GM12878 (cell line): ENCODE data around the gene TFF2. TPM values are rescaled to one million over a fixed set of nuclear protein-coding genes. Genes with fewer than 3 reads are reported as not detected.

Source experiments
- ATAC-seq: fragments of 200-7000 bp; cut with Tn5 transposase; 3 replicates; pipeline ENCODE4 v1.9.1; 2020; ENCODE audit warnings: mild to moderate bottlenecking, moderate library complexity
- BruUV-seq: library from RNA; stranded (reverse); fragments of 400-500 nt; replicated peaks from 2 replicates; lab custom pipeline; 2021; lab: Mats Ljungman, UMichigan
- CTCF ChIA-PET: fragments of 300-600 bp; sonication (Branson Sonifier 250); formaldehyde crosslinking; extraction: SDS; loops from one replicate; lab custom pipeline; 2021; ENCODE audit warnings: inconsistent platforms; lab: Yijun Ruan, JAX
- POLR2A ChIA-PET: fragments of 350-600 bp; formaldehyde crosslinking; extraction: SDS; loops from one replicate; lab custom pipeline; 2021; ENCODE audit warnings: inconsistent platforms; lab: Charles Lee
- RAD21 ChIA-PET: fragments of 300-600 bp; sonication (Branson Sonifier 250); formaldehyde crosslinking; loops from one replicate; lab custom pipeline; 2023; ENCODE audit warnings: antibody characterized with exemption; ENCODE audit not compliant: unreplicated experiment; lab: Charles Lee
- SMC1A ChIA-PET: fragments of 300-600 bp; sonication (Branson Sonifier 250); formaldehyde crosslinking; loops from one replicate; lab custom pipeline; 2023; ENCODE audit not compliant: unreplicated experiment, uncharacterized antibody; lab: Charles Lee
- DNase-seq: peaks from one replicate; pipeline ENCODE4 v3.0.0-alpha.2; 2011; ENCODE audit warnings: low read depth, low spot score
- FAIRE-seq: peaks from 3 replicates; lab custom pipeline; 2011; peaks lifted over from hg19 to GRCh38; lab: Jason Lieb, UNC
- H2AFZ ChIP-seq: 2 replicates; pipeline ENCODE4 v1.6.0; 2011; ENCODE audit warnings: low read depth, low read length, control low read depth; ENCODE audit not compliant: control insufficient read depth
- H3K27ac ChIP-seq: 2 replicates; pipeline ENCODE4 v1.5.1; 2011; ENCODE audit warnings: control low read depth; ENCODE audit not compliant: control insufficient read depth, insufficient read depth
- H3K27me3 ChIP-seq, 2 experiments: replicated peaks in 1 of 2; 2 replicates each; pipeline versions ENCODE4 v1.6.0 to v1.6.1; 2011; ENCODE audit warnings: low read length in 1 of 2; ENCODE audit not compliant: control insufficient read depth in 2 of 2, insufficient read depth in 2 of 2
- H3K36me3 ChIP-seq, 2 experiments: 2 replicates each; pipeline ENCODE4 v1.5.1; 2011; ENCODE audit warnings: low read length in 1 of 2; ENCODE audit not compliant: control insufficient read depth in 2 of 2, insufficient read depth in 2 of 2
- H3K4me1 ChIP-seq: 2 replicates; pipeline ENCODE4 v1.6.1; 2011; ENCODE audit warnings: mild to moderate bottlenecking, low read length, moderate library complexity, mixed read lengths; ENCODE audit not compliant: control insufficient read depth, insufficient read depth
- H3K4me2 ChIP-seq: 2 replicates; pipeline ENCODE4 v1.6.0; 2011; ENCODE audit warnings: control low read depth; ENCODE audit not compliant: control insufficient read depth, insufficient read depth
- H3K4me3 ChIP-seq: fragments of 200-600 bp; sonication (generic); 2 replicates; pipeline ENCODE4 v1.5.1; 2016
- H3K79me2 ChIP-seq: 2 replicates; pipeline ENCODE4 v1.6.0; 2011; ENCODE audit warnings: low read length; ENCODE audit not compliant: control insufficient read depth, insufficient read depth
- H3K9ac ChIP-seq: 2 replicates; pipeline ENCODE4 v1.8.0; 2011; ENCODE audit warnings: low read length, control low read depth, mixed read lengths; ENCODE audit not compliant: control insufficient read depth, insufficient read depth
- H3K9me3 ChIP-seq: replicated peaks from 3 replicates; pipeline ENCODE4 v1.5.1; 2011; ENCODE audit warnings: mild to moderate bottlenecking, low read length; ENCODE audit not compliant: control insufficient read depth, insufficient read depth
- H4K20me1 ChIP-seq: 2 replicates; pipeline ENCODE4 v1.6.0; 2011; ENCODE audit not compliant: control insufficient read depth, insufficient read depth
- BACH1 ChIP-seq: fragments of 450-650 bp; IDR thresholded peaks from 2 replicates; pipeline ENCODE4 v1.6.1; 2017; ENCODE audit warnings: mild to moderate bottlenecking, borderline replicate concordance
- JUNB ChIP-seq: IDR thresholded peaks from 2 replicates; pipeline ENCODE4 v1.6.1; 2016; ENCODE audit warnings: antibody characterized with exemption, mild to moderate bottlenecking
- MEF2B ChIP-seq: fragments of 450-650 bp; IDR thresholded peaks from 2 replicates; pipeline ENCODE4 v1.6.1; 2018; ENCODE audit warnings: mild to moderate bottlenecking, moderate library complexity; ENCODE audit not compliant: partially characterized antibody, poor library complexity, severe bottlenecking
- MYC ChIP-seq: IDR thresholded peaks from 2 replicates; pipeline ENCODE4 v1.6.1; 2011; ENCODE audit warnings: mild to moderate bottlenecking, low read length, moderate library complexity, inconsistent platforms; ENCODE audit not compliant: insufficient read depth, insufficient replicate concordance, insufficient read length, severe bottlenecking
- NFYB ChIP-seq: IDR thresholded peaks from 2 replicates; pipeline ENCODE4 v1.6.1; 2011; ENCODE audit warnings: low read depth, mild to moderate bottlenecking, low read length, improper control_type of control experiment, moderate library complexity; ENCODE audit not compliant: insufficient read depth
- PAX8 ChIP-seq: fragments of 450-650 bp; IDR thresholded peaks from 2 replicates; pipeline ENCODE4 v1.6.1; 2017; ENCODE audit warnings: mild to moderate bottlenecking, moderate library complexity
- RAD51 ChIP-seq: fragments of 450-650 bp; IDR thresholded peaks from 2 replicates; pipeline ENCODE4 v1.6.1; 2016; ENCODE audit warnings: moderate library complexity, mild to moderate bottlenecking, inconsistent platforms
- RCOR1 ChIP-seq: conservative IDR thresholded peaks from 2 replicates; pipeline ENCODE4 v1.6.1; 2012; ENCODE audit warnings: low read depth, low read length, improper control_type of control experiment
- ZZZ3 ChIP-seq: IDR thresholded peaks from 2 replicates; pipeline ENCODE4 v1.6.1; 2011; ENCODE audit warnings: low read depth; ENCODE audit not compliant: control insufficient read depth, insufficient read length
- WGBS: methylation state at CpG from one replicate; pipeline ENCODE4 v1.1.6; 2016; ENCODE audit warnings: low lambda C conversion rate; ENCODE audit not compliant: insufficient replicate concordance, insufficient coverage; ENCODE audit errors: missing lambda C conversion rate; 5-methylcytosine and 5-hydroxymethylcytosine counted together
- in situ Hi-C: fragments of 300-500 bp; cut with MboI; formaldehyde crosslinking; loops from 9 replicates; pipeline ENCODE4 v1.14.3; 2018; ENCODE audit warnings: mixed read lengths
- intact Hi-C: fragments of 100-400 bp; cut with micrococcal nuclease; formaldehyde crosslinking; loops from one replicate; pipeline ENCODE4 v1.14.2; 2022; ENCODE audit not compliant: unreplicated experiment
- polyA plus RNA-seq, 11 experiments: library from polyadenylated mRNA; depleted of rRNA in 4 of 11; unstranded in 6 of 11; stranded (reverse) in 5 of 11; fragments of >200 nt; fragmentation: Nextera tagmentation in 4 of 11; fragmentation: Illumina TruSeq in 1 of 11; extraction: Ambion mirVana in 4 of 11; extraction: Trizol in 1 of 11; gene quantifications; 1 replicate in 1 of 11; 2 replicates in 10 of 11; pipeline versions ENCODE4 v1.2.1 to v1.2.3, GENCODE V29; 2011 to 2016; ENCODE audit warnings: inconsistent platforms in 2 of 11, missing spikeins in 2 of 11, low read depth in 1 of 11
- total RNA-seq, 4 experiments: library from RNA; depleted of rRNA in 3 of 4; stranded (reverse); fragments of >200 nt in 3 of 4; fragmentation: Illumina TruSeq in 1 of 4; extraction: Trizol in 1 of 4; gene quantifications; 2 replicates each; pipeline versions ENCODE4 v1.2.1 to v1.2.3, GENCODE V29; 2013 to 2021
- TF ChIP-seq, protein P1 (sequence below): fragments of 450-650 bp; IDR thresholded peaks from 2 replicates; pipeline ENCODE4 v1.6.1; 2016; ENCODE audit warnings: mild to moderate bottlenecking
- TF ChIP-seq, protein P2 (sequence below): fragments of 450-650 bp; IDR thresholded peaks from 2 replicates; pipeline ENCODE4 v1.6.1; 2017; ENCODE audit warnings: mild to moderate bottlenecking
- TF ChIP-seq, protein P3 (sequence below): fragments of 450-650 bp; conservative IDR thresholded peaks from 2 replicates; pipeline ENCODE4 v1.6.1; 2017; ENCODE audit warnings: mild to moderate bottlenecking, moderate library complexity
- TF ChIP-seq, protein P4 (sequence below): fragments of 450-650 bp; IDR thresholded peaks from 2 replicates; pipeline ENCODE4 v1.6.1; 2017; ENCODE audit warnings: borderline replicate concordance

TFF2 gene
- total and polyA plus RNA-seq, 10 of the 15 experiments (the other 5 are each of a cell fraction or from before 2014, with no cell fraction given): 0.56 TPM; not detected in 9

DNA sequence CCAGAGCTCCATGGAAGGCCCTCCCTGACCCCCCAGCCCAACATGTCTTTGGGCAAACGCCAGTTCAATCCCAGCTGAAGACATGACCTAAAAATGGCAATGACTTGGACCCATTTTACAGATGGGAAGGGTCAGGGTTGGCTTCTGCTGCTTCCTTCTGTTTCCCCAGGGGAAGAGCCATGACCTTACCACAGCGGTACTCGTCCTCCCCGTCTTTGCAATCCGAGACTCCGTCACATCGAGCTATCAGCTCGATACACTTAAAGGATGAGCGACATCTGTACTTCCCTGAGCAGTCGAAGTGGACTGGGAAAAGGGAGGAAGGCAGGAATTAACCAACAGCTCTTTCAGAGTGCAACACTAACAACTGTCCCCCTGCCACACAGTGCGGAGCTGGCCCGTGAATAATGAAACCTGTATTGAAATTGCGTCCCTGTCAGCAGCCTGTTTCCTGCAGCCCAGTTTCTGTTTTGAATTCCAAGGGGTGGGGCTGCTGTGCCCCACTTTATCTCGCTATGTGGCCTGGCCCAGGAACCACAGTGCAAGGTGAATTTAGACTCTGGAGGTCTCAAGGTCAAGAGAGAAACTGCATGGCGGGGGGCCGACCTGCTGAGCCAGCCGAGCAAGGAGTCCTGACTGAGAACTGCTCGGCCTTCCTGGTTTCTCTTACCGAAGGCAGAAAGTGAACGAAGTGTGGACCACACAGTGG lies 38.1 kb upstream of the TFF2 start (continued):
- TF ChIP-seq, protein P1, sequence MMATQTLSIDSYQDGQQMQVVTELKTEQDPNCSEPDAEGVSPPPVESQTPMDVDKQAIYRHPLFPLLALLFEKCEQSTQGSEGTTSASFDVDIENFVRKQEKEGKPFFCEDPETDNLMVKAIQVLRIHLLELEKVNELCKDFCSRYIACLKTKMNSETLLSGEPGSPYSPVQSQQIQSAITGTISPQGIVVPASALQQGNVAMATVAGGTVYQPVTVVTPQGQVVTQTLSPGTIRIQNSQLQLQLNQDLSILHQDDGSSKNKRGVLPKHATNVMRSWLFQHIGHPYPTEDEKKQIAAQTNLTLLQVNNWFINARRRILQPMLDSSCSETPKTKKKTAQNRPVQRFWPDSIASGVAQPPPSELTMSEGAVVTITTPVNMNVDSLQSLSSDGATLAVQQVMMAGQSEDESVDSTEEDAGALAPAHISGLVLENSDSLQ: no peak
- TF ChIP-seq RAD51: no peak
- TF ChIP-seq, all 136 proteins: peak for 5

DNA sequence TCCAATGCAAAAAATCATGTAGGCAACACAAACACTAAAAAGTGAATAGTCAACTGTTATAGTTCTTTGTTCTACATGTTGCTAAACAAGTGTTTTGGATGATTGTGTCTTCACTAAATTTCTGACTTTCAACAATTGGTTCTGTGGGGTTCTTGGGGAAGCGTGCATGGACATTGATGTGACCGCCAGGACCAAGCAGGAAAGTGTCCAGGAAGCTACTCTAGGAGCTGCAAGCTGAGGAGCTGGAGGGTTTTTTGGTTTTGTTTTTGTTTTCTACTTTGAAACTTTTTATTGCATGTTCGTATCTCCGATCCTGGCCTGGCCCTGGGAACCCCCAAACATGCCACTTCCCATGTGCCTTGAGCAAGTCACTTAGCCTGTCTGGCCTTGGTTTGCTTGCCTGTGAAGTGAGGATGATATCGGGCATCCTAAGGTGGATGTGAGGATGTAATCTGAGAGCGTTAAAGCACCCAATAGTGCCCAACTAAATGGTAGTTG lies 37.1 kb upstream of the TFF2 start:
- POLR2A ChIA-PET: interaction anchor here (0.6 to 1.4 kb wide), 4 partner anchors 15 to 34 kb away, joined by 3 to 4 read pairs (median 4); no protein-coding TSS in a partner anchor
- BruUV-seq: no TSS peak
- intact Hi-C loops (no loop called here), in situ Hi-C loops (no loop called here)
- ATAC-seq (no peak), FAIRE-seq (no peak), DNase-seq (no peak)
- Histone ChIP-seq H3K9ac (no peak overlapping the region), H3K79me2 (peaks cover 8% of the 10 kb centered on the region), H3K36me3 (no peaks in the 10 kb centered on the region), H3K27me3 (no peaks in the 10 kb centered on the region), H3K4me1 (peaks cover 57% of the 10 kb centered on the region), H3K4me2 (no peak overlapping the region), H4K20me1 (no peaks in the 10 kb centered on the region), H3K9me3 (peaks cover under 1% of the 10 kb centered on the region; the same call in 1 of the 3 replicates), H3K27ac (peak overlapping the region; percentile 38; the same call in 1 of the 2 replicates), H2AFZ (no peak overlapping the region), H3K4me3 (no peak overlapping the region)
- SMC1A ChIA-PET: interaction anchor here (0.6 to 1.3 kb wide), 6 partner anchors 10 to 139 kb away, joined by 3 to 9 read pairs (median 3); no protein-coding TSS in a partner anchor
- TF ChIP-seq, protein P2, sequence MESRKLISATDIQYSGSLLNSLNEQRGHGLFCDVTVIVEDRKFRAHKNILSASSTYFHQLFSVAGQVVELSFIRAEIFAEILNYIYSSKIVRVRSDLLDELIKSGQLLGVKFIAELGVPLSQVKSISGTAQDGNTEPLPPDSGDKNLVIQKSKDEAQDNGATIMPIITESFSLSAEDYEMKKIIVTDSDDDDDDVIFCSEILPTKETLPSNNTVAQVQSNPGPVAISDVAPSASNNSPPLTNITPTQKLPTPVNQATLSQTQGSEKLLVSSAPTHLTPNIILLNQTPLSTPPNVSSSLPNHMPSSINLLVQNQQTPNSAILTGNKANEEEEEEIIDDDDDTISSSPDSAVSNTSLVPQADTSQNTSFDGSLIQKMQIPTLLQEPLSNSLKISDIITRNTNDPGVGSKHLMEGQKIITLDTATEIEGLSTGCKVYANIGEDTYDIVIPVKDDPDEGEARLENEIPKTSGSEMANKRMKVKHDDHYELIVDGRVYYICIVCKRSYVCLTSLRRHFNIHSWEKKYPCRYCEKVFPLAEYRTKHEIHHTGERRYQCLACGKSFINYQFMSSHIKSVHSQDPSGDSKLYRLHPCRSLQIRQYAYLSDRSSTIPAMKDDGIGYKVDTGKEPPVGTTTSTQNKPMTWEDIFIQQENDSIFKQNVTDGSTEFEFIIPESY: no peak
- TF ChIP-seq NFYB: no peak
- TF ChIP-seq, protein P3, sequence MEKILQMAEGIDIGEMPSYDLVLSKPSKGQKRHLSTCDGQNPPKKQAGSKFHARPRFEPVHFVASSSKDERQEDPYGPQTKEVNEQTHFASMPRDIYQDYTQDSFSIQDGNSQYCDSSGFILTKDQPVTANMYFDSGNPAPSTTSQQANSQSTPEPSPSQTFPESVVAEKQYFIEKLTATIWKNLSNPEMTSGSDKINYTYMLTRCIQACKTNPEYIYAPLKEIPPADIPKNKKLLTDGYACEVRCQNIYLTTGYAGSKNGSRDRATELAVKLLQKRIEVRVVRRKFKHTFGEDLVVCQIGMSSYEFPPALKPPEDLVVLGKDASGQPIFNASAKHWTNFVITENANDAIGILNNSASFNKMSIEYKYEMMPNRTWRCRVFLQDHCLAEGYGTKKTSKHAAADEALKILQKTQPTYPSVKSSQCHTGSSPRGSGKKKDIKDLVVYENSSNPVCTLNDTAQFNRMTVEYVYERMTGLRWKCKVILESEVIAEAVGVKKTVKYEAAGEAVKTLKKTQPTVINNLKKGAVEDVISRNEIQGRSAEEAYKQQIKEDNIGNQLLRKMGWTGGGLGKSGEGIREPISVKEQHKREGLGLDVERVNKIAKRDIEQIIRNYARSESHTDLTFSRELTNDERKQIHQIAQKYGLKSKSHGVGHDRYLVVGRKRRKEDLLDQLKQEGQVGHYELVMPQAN: no peak
- TF ChIP-seq RCOR1: no peak
- TF ChIP-seq, protein P4, sequence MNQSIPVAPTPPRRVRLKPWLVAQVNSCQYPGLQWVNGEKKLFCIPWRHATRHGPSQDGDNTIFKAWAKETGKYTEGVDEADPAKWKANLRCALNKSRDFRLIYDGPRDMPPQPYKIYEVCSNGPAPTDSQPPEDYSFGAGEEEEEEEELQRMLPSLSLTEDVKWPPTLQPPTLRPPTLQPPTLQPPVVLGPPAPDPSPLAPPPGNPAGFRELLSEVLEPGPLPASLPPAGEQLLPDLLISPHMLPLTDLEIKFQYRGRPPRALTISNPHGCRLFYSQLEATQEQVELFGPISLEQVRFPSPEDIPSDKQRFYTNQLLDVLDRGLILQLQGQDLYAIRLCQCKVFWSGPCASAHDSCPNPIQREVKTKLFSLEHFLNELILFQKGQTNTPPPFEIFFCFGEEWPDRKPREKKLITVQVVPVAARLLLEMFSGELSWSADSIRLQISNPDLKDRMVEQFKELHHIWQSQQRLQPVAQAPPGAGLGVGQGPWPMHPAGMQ: no peak
- no peak for TF ChIP-seq MYC
- no peak for TF ChIP-seq PAX8
- TF ChIP-seq JUNB: no peak
- TF ChIP-seq MEF2B: no peak
- TF ChIP-seq ZZZ3: no peak
- TF ChIP-seq BACH1: no peak
- RAD21 ChIA-PET: interaction anchor here (1.5 to 1.6 kb wide), 2 partner anchors 33 to 35 kb away, joined by 3 to 5 read pairs; no protein-coding TSS in a partner anchor
- CTCF ChIA-PET: interaction anchor here (1.0 to 1.3 kb wide), 3 partner anchors 10 to 35 kb away, joined by 4 to 8 read pairs (median 4); no protein-coding TSS in a partner anchor
- 51% methylated on average over 6 of the region's 6 CpGs for WGBS
